K562 (cell line): Measurements from ENCODE around the gene NEU3. TPM values are rescaled to one million over a fixed set of nuclear protein-coding genes. Genes with fewer than 3 reads are reported as not detected.

Experiments
- ATAC-seq: fragments of 200-7000 bp; cut with Tn5 transposase; 3 replicates; pipeline ENCODE4 v1.9.1; 2020; ENCODE audit warnings: moderate library complexity
- BruUV-seq: library from RNA; stranded (reverse); fragments of 400-500 nt; replicated peaks from 2 replicates; lab custom pipeline; 2021; lab: Mats Ljungman, UMichigan
- CTCF ChIA-PET: fragments of 300-600 bp; formaldehyde crosslinking; extraction: SDS; loops from one replicate; lab custom pipeline; 2021; ENCODE audit warnings: low intra/inter-chr PET ratio; lab: Yijun Ruan, JAX
- POLR2A ChIA-PET: fragments of 300-600, 350-650 bp; sonication (Branson Sonifier 250); formaldehyde crosslinking; extraction: SDS; loops from one replicate; lab custom pipeline; 2021; ENCODE audit warnings: antibody characterized with exemption, inconsistent platforms; lab: Yijun Ruan, JAX
- DNase-seq, 4 experiments: peaks; one replicate each; pipeline versions ENCODE4 v3.0.0 to v3.0.0-alpha.2; 2011 to 2018; ENCODE audit warnings: low spot score in 3 of 4, mixed read lengths in 3 of 4; ENCODE audit errors: extremely low read depth in 1 of 4
- FAIRE-seq: peaks from 2 replicates; lab custom pipeline; 2011; peaks lifted over from hg19 to GRCh38; lab: Jason Lieb, UNC
- H2AFZ ChIP-seq: 2 replicates; pipeline ENCODE4 v1.6.0; 2011; ENCODE audit warnings: low read depth, low read length, control low read depth, inconsistent platforms
- H3K27ac ChIP-seq: fragments of 200-600 bp; 3 replicates; pipeline ENCODE4 v1.8.0; 2011; ENCODE audit warnings: low read depth, mild to moderate bottlenecking, control low read depth, inconsistent platforms, low read length, moderate library complexity, mixed read lengths; ENCODE audit errors: extremely low read depth
- H3K27me3 ChIP-seq, 2 experiments: fragments of 300-600 bp in 1 of 2; 2 replicates in 1 of 2; 3 replicates in 1 of 2; pipeline versions ENCODE4 v1.6.0 to v1.8.0; 2011; ENCODE audit warnings: inconsistent platforms in 2 of 2, low read length in 2 of 2, mild to moderate bottlenecking in 1 of 2, mixed read lengths in 1 of 2, moderate library complexity in 1 of 2; ENCODE audit not compliant: control insufficient read depth in 2 of 2, insufficient read depth in 2 of 2
- H3K36me3 ChIP-seq: fragments of 300-600 bp; 3 replicates; pipeline ENCODE4 v1.8.0; 2011; ENCODE audit warnings: mild to moderate bottlenecking, low read length, inconsistent platforms; ENCODE audit not compliant: control insufficient read depth, insufficient read depth
- H3K4me1 ChIP-seq, 2 experiments: fragments of 200-600 bp in 1 of 2; replicated peaks in 1 of 2; 2 replicates in 1 of 2; 3 replicates in 1 of 2; pipeline versions ENCODE4 v1.5.1 to v1.8.0; 2011; ENCODE audit warnings: inconsistent platforms in 2 of 2, low read length in 2 of 2, mild to moderate bottlenecking in 1 of 2, mixed read lengths in 1 of 2, moderate library complexity in 1 of 2; ENCODE audit not compliant: control insufficient read depth in 2 of 2, insufficient read depth in 2 of 2
- H3K4me2 ChIP-seq: 2 replicates; pipeline ENCODE4 v1.6.1; 2011; ENCODE audit warnings: low read length, control low read depth, inconsistent platforms, mixed read lengths; ENCODE audit not compliant: insufficient read depth
- H3K4me3 ChIP-seq: fragments of 200-600 bp; sonication (generic), shearing (Covaris generic); 2 replicates; pipeline ENCODE4 v1.5.1; 2016; ENCODE audit warnings: control low read depth, inconsistent platforms
- H3K79me2 ChIP-seq: fragments of 200-600 bp; 3 replicates; pipeline ENCODE4 v1.8.0; 2011; ENCODE audit warnings: low read length, inconsistent platforms; ENCODE audit not compliant: control insufficient read depth, insufficient read depth
- H3K9ac ChIP-seq, 2 experiments: 2 replicates each; pipeline versions ENCODE4 v1.6.0 to v1.6.1; 2011; ENCODE audit warnings: low read depth in 2 of 2, low read length in 2 of 2, control low read depth in 1 of 2, inconsistent platforms in 1 of 2, mild to moderate bottlenecking in 1 of 2, mixed read lengths in 1 of 2; ENCODE audit not compliant: insufficient read depth in 1 of 2
- H3K9me1 ChIP-seq: one replicate; pipeline ENCODE4 v1.6.0; 2011; ENCODE audit warnings: inconsistent platforms, mild to moderate bottlenecking, low read length, moderate library complexity; ENCODE audit not compliant: control insufficient read depth, insufficient read depth
- H3K9me3 ChIP-seq: replicated peaks from 2 replicates; pipeline ENCODE4 v1.5.1; 2011; ENCODE audit warnings: low read depth, low read length, inconsistent platforms; ENCODE audit not compliant: control insufficient read depth, insufficient read depth
- H4K20me1 ChIP-seq: replicated peaks from 2 replicates; pipeline ENCODE4 v1.6.1; 2011; ENCODE audit warnings: low read length, inconsistent platforms, mixed read lengths; ENCODE audit not compliant: control insufficient read depth, insufficient read depth
- DIDO1 ChIP-seq: fragments of 450-650 bp; IDR thresholded peaks from 2 replicates; pipeline ENCODE4 v1.6.1; 2016; ENCODE audit warnings: low read depth, missing biosample characterization, missing genetic modification characterization
- DNMT1 ChIP-seq: fragments of 450-650 bp; IDR thresholded peaks from 2 replicates; pipeline ENCODE4 v1.6.1; 2016; ENCODE audit warnings: antibody characterized with exemption, mild to moderate bottlenecking
- FOXK1 ChIP-seq: sonication (generic); formaldehyde crosslinking; IDR thresholded peaks from 2 replicates; pipeline ENCODE4 v1.8.0; 2022; ENCODE audit warnings: missing genetic modification reagents, mild to moderate bottlenecking, borderline replicate concordance
- ILF3 ChIP-seq: fragments of 450-650 bp; IDR thresholded peaks from 2 replicates; pipeline ENCODE4 v1.6.1; 2018; ENCODE audit warnings: antibody characterized with exemption, mild to moderate bottlenecking, moderate library complexity, borderline replicate concordance
- MAFK ChIP-seq: IDR thresholded peaks from 2 replicates; pipeline ENCODE4 v1.6.1; 2011; ENCODE audit warnings: low read length, improper control_type of control experiment
- NFYB ChIP-seq: IDR thresholded peaks from 2 replicates; pipeline ENCODE4 v1.6.1; 2011; ENCODE audit warnings: mild to moderate bottlenecking, moderate library complexity; ENCODE audit not compliant: insufficient read length; ENCODE audit errors: extremely low read depth
- RBM15 ChIP-seq: fragments of 200-400 bp; formaldehyde crosslinking; IDR thresholded peaks from 2 replicates; pipeline ENCODE4 v1.6.1; 2018; ENCODE audit warnings: mild to moderate bottlenecking, low read length, moderate library complexity; ENCODE audit not compliant: insufficient read depth
- ZNF174 ChIP-seq: fragments of 250-450 bp; sonication (Bioruptor Pico); IDR thresholded peaks from 2 replicates; pipeline ENCODE4 v1.4.0; 2020; ENCODE audit warnings: mild to moderate bottlenecking
- ZNF239 ChIP-seq: fragments of 250-450 bp; sonication (Bioruptor Pico); IDR thresholded peaks from 2 replicates; pipeline ENCODE4 v1.4.0; 2020; ENCODE audit warnings: mild to moderate bottlenecking
- ZNF699 ChIP-seq: fragments of 250-450 bp; sonication (Bioruptor Pico); IDR thresholded peaks from 2 replicates; pipeline ENCODE4 v1.8.0; 2021; ENCODE audit warnings: mild to moderate bottlenecking, moderate library complexity; ENCODE audit not compliant: insufficient replicate concordance
- ZNF717 ChIP-seq: fragments of 250-450 bp; sonication (Bioruptor Pico); IDR thresholded peaks from 2 replicates; pipeline ENCODE4 v1.5.0; 2021
- WGBS: fragments of 100-300 bp; shearing (Covaris generic); methylation state at CpG from one replicate; pipeline ENCODE4 v1.1.6; 2016; ENCODE audit warnings: low coverage, mixed read lengths; ENCODE audit not compliant: insufficient coverage; ENCODE audit errors: missing lambda C conversion rate; 5-methylcytosine and 5-hydroxymethylcytosine counted together
- in situ Hi-C: fragments of 300-500 bp; cut with MboI; formaldehyde crosslinking; loops from 4 replicates; pipeline ENCODE4 v1.15.0; 2018; ENCODE audit warnings: inconsistent platforms, mixed read lengths
- intact Hi-C: fragments of 100-400 bp; cut with micrococcal nuclease; formaldehyde crosslinking; loops from 2 replicates; pipeline ENCODE4 v1.14.2; 2022
- polyA plus RNA-seq, 8 experiments: library from polyadenylated mRNA; depleted of rRNA in 4 of 8; stranded (reverse) in 5 of 8; unstranded in 3 of 8; fragments of >200 nt; fragmentation: Nextera tagmentation in 2 of 8; fragmentation: Illumina TruSeq in 1 of 8; extraction: Ambion mirVana in 2 of 8; extraction: Trizol in 1 of 8; gene quantifications; 2 replicates each; pipeline versions ENCODE4 v1.2.1 to v1.2.3, GENCODE V29; 2011 to 2014; ENCODE audit warnings: inconsistent platforms in 1 of 8, missing spikeins in 1 of 8
- total RNA-seq, 7 experiments: library from RNA; depleted of rRNA in 6 of 7; stranded (reverse); fragments of >200 nt in 6 of 7; fragmentation: Illumina TruSeq in 2 of 7; extraction: Trizol in 2 of 7; gene quantifications; 2 replicates each; pipeline versions ENCODE4 v1.2.1 to v1.2.3, GENCODE V29; 2011 to 2021; ENCODE audit warnings: low replicate concordance in 1 of 7
- TF ChIP-seq, protein P1 (sequence below): fragments of 450-650 bp; IDR thresholded peaks from 2 replicates; pipeline ENCODE4 v1.6.1; 2016; ENCODE audit warnings: antibody characterized with exemption

NEU3 gene
- total and polyA plus RNA-seq, 9 of the 15 experiments (the other 6 are each of a cell fraction or from before 2014, with no cell fraction given): 6.2 to 41.3 (median 31.1) TPM

DNA sequence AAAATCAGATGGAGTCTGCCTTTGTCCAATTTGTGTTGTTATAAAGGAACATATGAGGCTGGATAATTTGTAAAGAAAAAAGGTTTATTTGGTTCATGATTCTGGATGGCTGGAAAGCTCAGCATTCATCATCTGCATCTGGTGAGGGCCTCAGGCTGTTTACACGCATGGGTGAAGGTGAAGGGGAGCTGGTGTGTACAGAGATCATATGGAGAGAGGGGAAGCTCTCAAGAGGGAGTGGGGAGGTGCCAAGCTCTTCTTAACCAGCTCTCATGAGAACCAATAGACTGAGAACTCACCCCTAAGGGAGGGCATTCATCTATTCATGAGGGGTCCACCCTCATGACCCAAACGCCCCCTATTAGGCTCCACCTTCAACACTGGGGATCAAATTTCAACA lies 40.0 kb downstream of the NEU3 start:
- no TSS peak for BruUV-seq
- DNase-seq (peak in 1 of 4 experiments; percentile 4), ATAC-seq (no peak), FAIRE-seq (no peak)
- Histone ChIP-seq H3K27me3 (no peaks in the 10 kb centered on the region), H3K9ac (no peak overlapping the region), H3K9me3 (no peaks in the 10 kb centered on the region), H2AFZ (no peak overlapping the region)
- TF ChIP-seq ILF3 (no peak), RBM15 (no peak), MAFK (no peak), NFYB (no peak), ZNF717 (CRISPR knock-in tag) (no peak), FOXK1 (CRISPR knock-in tag) (no peak), DIDO1 (tag) (no peak), DNMT1 (no peak), ZNF174 (CRISPR knock-in tag) (no peak), ZNF239 (CRISPR knock-in tag) (no peak), ZNF699 (no peak)
- TF ChIP-seq, protein P1, sequence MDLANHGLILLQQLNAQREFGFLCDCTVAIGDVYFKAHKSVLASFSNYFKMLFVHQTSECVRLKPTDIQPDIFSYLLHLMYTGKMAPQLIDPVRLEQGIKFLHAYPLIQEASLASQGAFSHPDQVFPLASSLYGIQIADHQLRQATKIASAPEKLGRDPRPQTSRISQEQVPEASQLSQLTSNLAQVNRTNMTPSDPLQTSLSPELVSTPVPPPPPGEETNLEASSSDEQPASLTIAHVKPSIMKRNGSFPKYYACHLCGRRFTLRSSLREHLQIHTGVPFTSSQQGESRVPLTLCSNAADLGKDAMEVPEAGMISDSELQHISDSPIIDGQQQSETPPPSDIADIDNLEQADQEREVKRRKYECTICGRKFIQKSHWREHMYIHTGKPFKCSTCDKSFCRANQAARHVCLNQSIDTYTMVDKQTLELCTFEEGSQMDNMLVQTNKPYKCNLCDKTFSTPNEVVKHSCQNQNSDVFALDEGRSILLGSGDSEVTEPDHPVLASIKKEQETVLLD: no peak
- TF ChIP-seq, all 486 proteins: peak for 0
- ChIA-PET CTCF (no interaction called here), POLR2A (interaction anchor here (0.9 to 1.6 kb wide), 3 partner anchors 89 to 130 kb away, joined by 3 read pairs; partner anchors contain the start of gene SLCO2B1)
- Histone ChIP-seq H4K20me1 (no peaks in the 10 kb centered on the region), H3K4me3 (no peak overlapping the region), H3K4me1 (peaks cover 32 to 59% of the 10 kb centered on the region in 2 experiments), H3K9me1 (peaks cover 3% of the 10 kb centered on the region), H3K27ac (no peak overlapping the region), H3K36me3 (no peaks in the 10 kb centered on the region), H3K79me2 (no peaks in the 10 kb centered on the region), H3K4me2 (no peak overlapping the region)
- in situ Hi-C loops: loop anchor here (5.0 kb wide), 1 partner anchor 174 kb away; no protein-coding TSS in a partner anchor
- WGBS: 9% methylated on average over 2 of the region's 2 CpGs
- intact Hi-C loops: no loop called here
